ENCODE measurements around the gene CLCF1. TPM values are rescaled to one million over a fixed set of nuclear protein-coding genes. Genes with fewer than 3 reads are reported as not detected.

Gene CLCF1
- total RNA-seq, 1 donor from 2014 or later = 0.27 TPM

DNA sequence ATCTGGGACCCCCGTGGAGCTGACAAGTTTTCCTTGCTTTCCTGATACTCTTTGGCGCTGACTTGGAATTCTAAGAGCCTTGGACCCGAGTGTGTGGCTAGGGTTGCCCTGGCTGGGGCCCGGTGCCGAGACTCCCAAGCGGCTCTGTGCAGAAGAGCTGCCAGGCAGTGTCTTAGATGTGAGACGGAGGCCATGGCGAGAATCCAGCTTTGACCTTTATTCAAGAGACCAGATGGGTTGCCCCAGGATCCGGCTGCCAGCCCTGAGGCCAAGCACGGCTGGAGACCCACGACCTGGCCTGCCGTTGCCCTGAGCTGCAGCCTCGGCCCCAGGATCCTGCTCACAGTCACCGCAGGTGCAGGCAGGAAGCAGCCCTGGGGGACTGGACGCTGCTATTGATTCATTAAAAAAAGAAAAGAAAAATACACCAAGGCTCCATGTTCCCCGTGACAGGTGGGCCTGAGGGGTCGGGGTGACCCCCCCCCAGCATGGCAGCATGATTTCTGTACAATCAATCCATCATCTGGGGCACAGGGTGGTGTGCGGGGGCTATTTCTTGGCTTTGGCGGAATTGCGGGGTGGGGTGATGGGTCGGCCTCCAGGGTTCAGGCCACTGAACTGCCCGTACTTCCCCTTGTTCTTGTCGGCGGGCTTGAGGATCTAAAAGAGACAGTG lies 24.7 kb upstream of the CLCF1 start:
- DNase-seq = no peak
- no peak for ATAC-seq (ENCODE audit: poor library complexity)
- intact Hi-C loops (cut with DNase I) = no loop called here

DNA sequence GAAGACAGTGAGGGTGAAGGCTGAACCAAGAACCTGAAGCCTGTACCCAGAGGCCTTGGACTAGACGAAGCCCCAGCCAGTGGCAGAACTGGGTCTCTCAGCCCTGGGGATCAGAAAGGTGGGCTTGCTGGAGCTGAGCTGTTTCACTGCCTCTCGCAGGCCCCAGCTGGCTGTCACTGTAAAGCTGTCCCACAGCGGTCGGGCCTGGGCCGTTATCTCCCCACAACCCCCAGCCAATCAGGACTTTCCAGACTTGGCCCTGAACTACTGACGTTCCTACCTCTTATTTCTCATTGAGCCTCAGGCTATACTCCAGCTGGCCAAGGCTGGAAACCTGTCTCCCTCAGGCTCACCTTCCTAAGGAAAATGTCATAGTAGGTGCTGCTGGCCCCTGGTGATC lies 24.1 kb upstream of the CLCF1 start:
- intact Hi-C loops (cut with DNase I) = no loop called here
- ATAC-seq (ENCODE audit: poor library complexity) (no peak), DNase-seq (no peak)

DNA sequence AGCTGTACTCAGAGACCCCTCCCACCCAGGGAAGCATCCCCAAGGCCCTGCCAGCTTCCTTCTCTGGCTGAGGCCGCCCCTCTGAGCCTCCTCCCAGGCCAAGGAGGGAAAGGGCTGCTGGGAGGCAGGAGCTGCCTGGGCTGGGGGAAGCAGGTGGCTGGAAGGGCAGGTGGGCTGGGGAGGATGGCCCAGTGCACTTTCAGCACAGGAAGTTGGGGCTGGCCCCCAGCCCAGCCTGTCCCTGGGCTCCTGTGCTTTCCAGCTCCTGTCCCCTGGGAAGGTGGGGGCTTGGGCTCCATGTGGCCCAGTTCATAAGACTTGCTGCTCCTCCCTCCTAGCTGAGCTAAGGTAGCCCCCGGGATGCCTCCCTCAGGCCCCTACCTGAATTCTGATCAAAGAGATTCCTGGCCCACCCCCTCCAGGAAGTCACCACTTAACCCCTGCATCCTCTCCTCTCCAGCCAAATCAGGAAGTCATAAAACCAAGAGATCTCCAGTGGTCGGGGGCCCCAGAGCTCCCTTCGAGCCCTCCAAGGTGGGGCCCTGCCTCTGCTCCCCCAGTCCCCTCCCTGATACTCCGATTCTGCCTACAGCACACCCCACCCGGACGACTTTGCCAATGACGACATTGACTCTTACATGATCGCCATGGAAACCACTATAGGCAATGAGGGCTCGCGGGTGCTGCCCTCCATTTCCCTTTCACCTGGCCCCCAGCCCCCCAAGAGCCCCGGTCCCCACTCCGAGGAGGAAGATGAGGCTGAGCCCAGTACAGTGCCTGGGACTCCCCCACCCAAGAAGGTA lies 23.4 kb upstream of the CLCF1 start:
- no peak for ATAC-seq (ENCODE audit: poor library complexity)
- no peak for DNase-seq
- intact Hi-C loops (cut with DNase I) = no loop called here

DNA sequence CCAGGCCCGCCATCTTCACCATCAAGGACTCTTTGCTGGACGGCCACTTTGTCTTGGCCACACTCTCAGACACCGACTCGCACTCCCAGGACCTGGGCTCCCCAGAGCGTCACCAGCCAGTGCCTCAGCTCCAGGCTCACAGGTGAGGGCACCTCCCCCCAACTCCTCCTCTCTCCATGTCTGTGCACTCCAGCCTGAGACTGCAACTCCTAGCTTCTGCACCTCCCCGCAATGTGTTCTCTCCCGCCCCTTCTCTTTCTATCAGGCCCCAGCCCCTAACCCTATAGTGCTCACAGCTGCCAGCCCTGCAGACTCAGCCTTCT lies 22.8 kb upstream of the CLCF1 start:
- no peak for DNase-seq
- intact Hi-C loops (cut with DNase I) = no loop called here
- ATAC-seq (ENCODE audit: poor library complexity) = no peak

DNA sequence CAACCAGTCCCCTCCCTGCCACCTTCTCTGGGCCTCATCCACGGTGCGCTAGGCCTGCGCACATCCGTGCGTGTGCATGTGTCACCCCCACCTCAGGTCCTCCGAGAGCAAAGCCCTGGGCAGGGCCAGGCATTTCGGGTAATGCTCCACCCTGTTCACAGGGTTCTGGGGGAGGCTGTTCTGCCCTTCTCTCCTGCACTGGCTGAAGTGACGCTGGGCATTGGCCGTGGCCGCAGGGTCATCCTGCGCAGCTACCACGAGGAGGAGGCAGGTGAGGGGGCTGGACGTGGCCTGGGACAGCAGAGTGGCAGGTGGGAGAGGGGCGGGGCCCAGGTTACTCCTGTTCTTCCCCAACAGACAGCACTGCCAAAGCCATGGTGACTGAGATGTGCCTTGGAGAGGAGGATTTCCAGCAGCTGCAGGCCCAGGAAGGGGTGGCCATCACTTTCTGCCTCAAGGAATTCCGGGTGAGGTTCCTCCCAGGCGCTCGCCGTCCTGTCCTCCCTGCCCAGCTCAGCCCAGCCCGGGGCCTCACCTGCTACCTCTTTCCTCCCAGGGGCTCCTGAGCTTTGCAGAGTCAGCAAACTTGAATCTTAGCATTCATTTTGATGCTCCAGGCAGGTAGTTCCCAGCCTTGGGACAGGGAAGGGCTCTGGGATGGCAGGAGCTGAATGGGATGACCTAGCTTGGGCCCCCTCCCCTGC lies 22.3 kb upstream of the CLCF1 start:
- intact Hi-C loops (cut with DNase I) = no loop called here
- DNase-seq (no peak), ATAC-seq (ENCODE audit: poor library complexity) (no peak)

DNA sequence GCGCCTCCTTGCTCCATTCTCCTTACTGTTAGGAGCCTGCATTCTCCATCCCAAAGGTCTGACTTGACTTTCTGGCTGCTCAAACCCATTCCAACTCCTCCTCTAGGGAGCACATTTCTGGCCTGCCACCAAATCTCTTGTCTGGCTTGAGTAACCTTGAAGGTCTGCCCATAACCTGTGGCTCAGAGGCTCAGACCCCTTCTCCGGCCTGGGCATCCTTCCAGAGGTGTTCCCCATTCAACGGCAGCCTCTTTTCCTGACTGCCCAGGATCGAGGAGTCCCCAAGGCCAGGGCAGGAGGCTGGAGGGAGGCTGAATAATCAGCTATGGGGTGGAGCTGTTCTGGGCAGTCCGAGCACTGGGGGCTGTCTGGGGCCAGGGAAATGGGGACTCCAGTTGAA lies 20.6 kb upstream of the CLCF1 start:
- intact Hi-C loops (cut with DNase I) = loop anchor here (5.0 kb wide), 1 partner anchor 113 kb away; the partner anchor contains the start of genes CDK2AP2 and PITPNM1
- no peak for ATAC-seq (ENCODE audit: poor library complexity)
- no peak for DNase-seq

DNA sequence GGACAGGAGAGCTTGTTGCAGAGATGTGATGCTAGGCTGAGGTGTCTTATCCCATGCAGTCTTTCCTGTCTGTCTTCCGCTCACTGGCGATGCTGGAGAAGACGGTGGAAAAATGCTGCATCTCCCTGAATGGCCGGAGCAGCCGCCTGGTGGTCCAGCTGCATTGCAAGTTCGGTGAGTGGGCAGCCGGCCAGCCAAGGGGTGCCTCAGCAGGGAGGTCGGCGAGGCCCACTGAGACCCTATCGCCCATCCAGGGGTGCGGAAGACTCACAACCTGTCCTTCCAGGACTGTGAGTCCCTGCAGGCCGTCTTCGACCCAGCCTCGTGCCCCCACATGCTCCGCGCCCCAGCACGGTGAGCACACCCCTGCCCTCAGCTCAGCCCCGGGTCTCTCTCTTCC lies 20.0 kb upstream of the CLCF1 start:
- ATAC-seq (ENCODE audit: poor library complexity) (no peak), DNase-seq (no peak)
- intact Hi-C loops (cut with DNase I) = loop anchor here (5.0 kb wide), 1 partner anchor 114 kb away; the partner anchor contains the start of genes CDK2AP2 and PITPNM1

DNA sequence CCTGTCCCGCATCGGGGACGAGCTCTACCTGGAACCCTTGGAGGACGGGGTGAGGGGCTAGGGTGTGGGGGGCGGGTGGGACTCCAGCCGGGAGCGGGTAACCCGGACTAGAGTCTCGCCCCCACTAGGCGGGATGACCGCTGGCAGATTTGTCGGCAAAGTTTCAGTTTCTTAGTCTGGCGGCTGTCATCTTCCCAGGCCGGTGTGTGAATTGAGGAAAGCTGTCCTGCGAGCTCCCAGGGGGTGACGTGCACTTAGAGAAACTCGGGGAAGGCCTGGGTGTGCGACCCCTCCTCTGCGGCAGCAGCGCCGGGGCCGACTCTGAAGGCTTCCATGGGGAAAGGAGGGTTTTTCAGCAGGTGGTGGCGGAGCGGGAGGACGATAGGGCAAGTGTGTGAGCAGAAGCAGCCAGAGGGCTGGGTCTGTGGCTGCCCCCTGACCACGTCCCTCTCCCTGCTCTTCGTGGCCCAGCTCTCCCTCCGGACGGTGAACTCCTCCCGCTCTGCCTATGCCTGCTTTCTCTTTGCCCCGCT lies 18.9 kb upstream of the CLCF1 start:
- DNase-seq (no peak), ATAC-seq (ENCODE audit: poor library complexity) (no peak)
- intact Hi-C loops (cut with DNase I) = loop anchor here (5.0 kb wide), 1 partner anchor 115 kb away; the partner anchor contains the start of genes CDK2AP2 and PITPNM1

DNA sequence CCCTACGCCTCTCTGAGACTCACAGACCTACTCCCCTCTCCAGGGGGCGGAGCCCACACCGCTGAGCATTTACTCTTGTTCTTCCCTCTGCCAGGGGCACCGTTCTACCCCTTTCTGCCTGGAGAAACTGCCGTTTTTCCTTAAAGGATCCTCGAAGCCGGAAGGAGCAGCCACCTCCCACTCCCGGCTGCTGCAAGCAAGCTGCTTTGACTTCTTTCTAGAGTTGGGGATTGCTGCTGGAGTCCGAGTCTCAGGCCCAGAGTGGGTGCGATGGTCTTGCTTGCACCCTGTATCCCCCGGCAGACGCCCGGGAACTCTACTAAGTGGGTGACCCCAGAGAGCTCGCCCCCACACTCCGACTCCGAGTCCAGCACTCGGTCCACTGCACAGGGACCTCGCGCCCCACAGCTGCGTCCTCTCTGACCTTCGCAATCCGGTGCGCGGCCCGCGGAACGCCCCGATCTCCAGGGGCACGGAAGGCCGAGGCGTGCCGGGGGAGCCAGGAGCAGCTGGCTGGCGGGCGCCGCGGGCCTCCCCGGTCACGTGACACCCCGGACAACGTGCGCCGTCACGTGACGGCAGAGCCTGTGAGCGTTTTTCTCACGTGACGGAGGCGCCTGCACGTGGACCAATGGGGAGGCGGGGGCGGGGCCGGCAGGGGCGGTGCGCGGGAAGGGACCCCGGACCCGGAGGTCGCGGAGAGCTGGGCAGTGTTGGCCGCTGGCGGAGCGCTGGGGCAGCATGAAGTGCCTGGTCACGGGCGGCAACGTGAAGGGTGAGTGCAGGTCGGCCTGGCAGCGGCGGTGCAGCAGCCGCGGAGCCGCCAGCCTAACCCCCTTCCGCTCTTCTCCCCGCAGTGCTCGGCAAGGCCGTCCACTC lies 18.1 kb upstream of the CLCF1 start, which contains the start of gene RAD9A:
Gene RAD9A (plus strand): TSS at position 683 of the 879 bp plus-strand sequence. CDS start 59 bp downstream, at position 742.
- ATAC-seq (ENCODE audit: poor library complexity) (peak; percentile 93), DNase-seq (peak; percentile 98)
- intact Hi-C loops (cut with DNase I) = loop anchor here (5.0 kb wide), 1 partner anchor 116 kb away; the partner anchor contains the start of genes CDK2AP2 and PITPNM1

DNA sequence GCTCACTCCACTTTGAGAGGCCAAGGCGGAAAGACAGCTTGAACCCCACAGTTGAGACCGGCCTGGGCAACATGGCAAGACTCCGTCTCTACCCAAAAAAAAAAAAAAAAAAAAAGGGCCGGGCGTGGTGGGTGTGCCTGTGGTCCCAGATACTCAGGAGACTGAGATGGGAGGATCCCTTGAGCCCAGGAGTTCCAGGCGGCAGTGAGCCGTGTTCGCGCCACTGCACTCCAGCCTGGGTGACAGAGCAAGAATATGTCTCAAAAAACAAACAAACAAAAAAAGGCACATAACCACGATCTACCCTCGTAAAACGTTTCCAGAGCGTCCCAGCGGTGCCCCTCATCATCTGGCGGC lies 17.5 kb upstream of the CLCF1 start:
- DNase-seq = no peak
- no peak for ATAC-seq (ENCODE audit: poor library complexity)
- intact Hi-C loops (cut with DNase I) = loop anchor here (5.0 kb wide), 1 partner anchor 116 kb away; the partner anchor contains the start of genes CDK2AP2 and PITPNM1

DNA sequence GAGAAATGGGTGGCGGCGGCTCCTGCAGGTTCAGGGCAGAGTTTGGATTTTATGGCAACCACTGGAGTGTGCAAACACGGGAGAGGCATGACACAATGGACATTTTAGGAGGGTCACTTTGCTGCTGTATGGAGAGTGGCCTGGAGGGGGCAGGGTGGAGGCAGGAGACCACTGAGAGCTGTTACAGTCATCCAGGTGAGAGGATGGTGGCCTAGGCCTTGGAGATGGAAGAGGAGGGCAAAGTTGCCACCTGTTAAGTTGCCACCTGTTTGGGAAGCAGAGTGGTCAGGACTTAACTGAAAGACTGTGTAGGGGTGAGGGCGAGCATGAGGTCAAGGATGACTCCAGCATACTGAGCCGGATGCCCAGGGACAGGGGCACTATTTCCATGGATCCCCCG lies 16.1 kb upstream of the CLCF1 start:
- DNase-seq (peak; percentile 61), ATAC-seq (ENCODE audit: poor library complexity) (peak; percentile 21)
- intact Hi-C loops (cut with DNase I) = no loop called here

DNA sequence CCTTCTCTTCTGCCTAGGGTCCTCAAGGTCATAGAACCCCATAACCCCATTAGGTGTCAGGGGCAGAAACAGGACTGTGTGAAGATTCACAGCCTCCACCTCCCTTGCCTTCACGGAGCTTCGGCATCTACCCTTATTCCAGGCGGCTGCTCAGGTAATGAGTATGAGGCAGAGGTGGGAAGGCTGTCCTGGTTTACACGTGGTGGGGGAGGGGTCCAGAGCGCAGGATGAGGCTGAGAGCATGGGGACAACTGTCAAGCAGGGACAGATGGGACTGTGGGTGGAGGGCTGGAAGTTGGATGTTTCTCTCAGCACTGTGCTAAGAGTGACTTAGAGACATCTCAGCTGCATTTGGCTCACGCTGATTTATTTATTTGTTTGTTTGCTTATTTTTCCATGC lies 14.1 kb upstream of the CLCF1 start:
- intact Hi-C loops (cut with DNase I) = no loop called here
- DNase-seq (no peak), ATAC-seq (ENCODE audit: poor library complexity) (no peak)

DNA sequence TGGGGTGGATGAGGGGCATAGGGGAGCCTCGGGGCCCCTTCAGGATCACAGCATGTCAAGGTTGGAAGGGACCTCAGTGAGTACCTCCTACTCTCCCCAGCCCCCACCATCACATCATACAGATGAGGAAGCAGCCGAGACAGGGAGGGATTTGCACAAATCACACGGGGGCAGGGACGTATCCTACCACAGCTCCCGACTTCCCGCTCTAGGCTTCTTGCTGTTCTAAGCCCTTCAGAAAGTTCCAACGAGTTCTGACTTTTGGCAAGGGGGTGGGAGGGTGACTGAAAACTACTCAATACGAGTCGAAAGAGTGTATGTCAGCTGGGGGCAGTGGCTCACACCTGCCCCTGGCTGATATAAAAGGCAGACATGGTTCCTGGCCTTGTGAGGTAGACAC lies 13.7 kb upstream of the CLCF1 start:
- no peak for ATAC-seq (ENCODE audit: poor library complexity)
- DNase-seq = no peak
- intact Hi-C loops (cut with DNase I) = no loop called here

DNA sequence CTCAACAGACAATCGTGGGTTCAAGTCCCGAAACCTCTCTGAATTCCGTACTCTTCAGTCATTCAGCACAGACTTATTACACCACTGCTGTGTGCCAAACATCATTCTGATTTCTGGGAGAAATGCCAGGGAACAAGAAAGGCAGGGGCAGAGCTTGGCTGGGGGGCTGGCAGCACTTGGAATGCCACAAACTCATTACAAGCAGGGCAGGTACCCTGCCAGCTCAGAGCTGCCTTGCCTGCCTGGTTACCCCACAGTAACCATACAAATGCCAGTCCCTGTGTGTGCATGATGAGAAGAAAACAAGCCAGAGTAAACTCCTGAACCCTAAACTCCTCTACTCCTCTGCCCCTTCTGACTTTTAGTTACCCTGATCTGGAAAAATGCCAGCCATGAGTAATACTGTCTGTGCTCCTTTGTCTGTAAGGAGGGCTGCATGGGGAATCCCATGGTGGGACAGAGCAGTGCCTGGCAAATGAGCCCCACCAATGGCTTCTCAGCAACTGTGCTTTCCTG lies 11.5 kb upstream of the CLCF1 start:
- DNase-seq = no peak
- ATAC-seq (ENCODE audit: poor library complexity) = peak; percentile 13
- intact Hi-C loops (cut with DNase I) = loop anchor here (5.0 kb wide), 1 partner anchor 38 kb away; no protein-coding TSS in a partner anchor

DNA sequence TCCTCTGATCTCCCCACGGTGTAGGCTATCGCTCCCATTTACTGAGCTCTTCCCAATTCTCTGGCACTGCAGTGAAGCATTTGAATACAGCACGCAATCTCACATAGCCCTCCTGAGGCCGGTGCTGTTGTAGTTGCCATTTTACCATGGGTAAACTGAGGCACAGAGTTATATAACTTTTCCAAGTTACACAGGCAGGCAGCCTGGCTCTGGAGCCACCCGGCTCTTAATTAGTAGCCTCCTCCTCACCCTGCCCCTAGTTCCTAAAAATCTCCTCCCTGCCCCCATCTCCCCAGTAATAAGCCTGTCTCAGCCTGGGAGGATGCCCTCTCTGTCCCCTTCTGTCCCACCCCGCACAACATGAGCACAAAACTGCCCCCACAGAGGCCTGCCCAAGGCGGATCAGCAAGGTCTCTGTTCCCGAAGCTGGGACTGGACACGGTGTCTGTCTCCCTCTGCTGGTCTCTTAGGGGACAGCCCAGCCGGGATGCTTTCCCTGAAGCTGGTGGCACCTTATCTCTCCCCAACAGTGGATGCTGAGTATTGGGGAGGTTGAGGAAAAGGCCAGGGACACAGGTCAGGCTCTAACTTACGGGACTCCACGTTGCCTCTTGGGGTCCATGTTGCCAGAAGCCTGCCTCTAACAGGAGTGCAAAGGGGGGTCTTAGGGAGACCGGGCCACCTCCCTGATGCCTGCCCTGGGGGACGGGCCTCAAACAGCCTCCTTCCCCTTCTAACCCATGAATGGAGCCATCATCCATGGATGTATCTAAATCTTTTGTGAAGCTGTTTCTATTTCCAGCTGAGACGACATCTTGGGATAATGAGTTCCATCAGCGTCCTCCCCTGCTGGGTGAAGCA lies 9.1 kb upstream of the CLCF1 start:
- intact Hi-C loops (cut with DNase I) = loop anchor here (2.0 to 5.0 kb wide), 2 partner anchors 26 to 35 kb away; no protein-coding TSS in a partner anchor
- ATAC-seq (ENCODE audit: poor library complexity) = peak; percentile 89
- peak; percentile 88 for DNase-seq

DNA sequence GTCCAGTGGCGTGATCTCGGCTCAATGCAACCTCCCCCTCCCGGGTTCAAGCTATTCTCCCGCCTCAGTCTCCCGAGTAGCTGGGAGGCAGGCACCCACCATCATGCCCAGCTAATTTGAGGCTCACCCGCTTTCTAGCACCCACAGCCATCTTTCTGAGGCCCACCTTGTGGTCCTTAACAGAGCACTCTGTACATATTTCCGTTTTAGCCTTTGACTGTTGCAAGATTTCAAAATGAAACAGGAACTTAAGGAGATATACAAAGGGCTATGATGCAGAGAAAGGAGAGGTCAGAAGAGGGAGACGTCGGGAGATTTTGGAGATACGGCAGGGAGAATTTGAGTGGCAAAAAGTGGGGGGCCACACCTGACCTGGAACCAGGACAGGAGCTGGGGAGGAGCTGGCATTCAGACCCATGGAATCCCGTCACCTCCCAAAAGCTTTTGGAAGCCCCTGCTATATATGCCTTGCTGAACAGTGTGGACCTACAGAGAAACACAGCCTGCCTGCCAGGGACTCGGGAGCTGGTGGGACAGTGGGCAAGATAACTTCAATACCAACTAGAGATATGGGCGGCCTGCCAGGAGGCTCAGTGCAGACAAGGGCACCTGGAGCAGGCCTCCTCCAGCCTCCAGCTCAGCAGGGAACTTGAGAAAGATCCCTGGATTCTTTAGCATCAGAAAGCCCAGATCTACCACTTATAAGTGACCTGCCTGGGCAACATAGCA lies 8.0 kb upstream of the CLCF1 start:
- ATAC-seq (ENCODE audit: poor library complexity) = no peak
- DNase-seq = no peak
- intact Hi-C loops (cut with DNase I) = loop anchor here (5.0 kb wide), 1 partner anchor 34 kb away; no protein-coding TSS in a partner anchor

Measured in Right ventricle myocardium superior (tissue), 1 donor.